Esophagus squamous epithelium (tissue), 4 donors: Measurements from ENCODE around the gene UBXN11.

Source experiments
- POLR2A ChIP-seq, 4 donors: fragments of 450-650 bp; IDR thresholded peaks; one replicate each; pipeline ENCODE4 v1.6.1; 2017; ENCODE audit warnings: antibody characterized with exemption in 4 of 4, mild to moderate bottlenecking in 4 of 4, moderate library complexity in 3 of 4
- TF ChIP-seq, protein P1 (sequence below), 6 experiments: fragments of 450-650 bp in 4 of 6; fragments of 200-600 bp in 2 of 6; sonication (generic) in 2 of 6; IDR thresholded peaks; one replicate each; pipeline ENCODE4 v1.5.1; 2016 to 2019; ENCODE audit warnings: antibody characterized with exemption in 6 of 6, mild to moderate bottlenecking in 4 of 6, moderate library complexity in 4 of 6

DNA sequence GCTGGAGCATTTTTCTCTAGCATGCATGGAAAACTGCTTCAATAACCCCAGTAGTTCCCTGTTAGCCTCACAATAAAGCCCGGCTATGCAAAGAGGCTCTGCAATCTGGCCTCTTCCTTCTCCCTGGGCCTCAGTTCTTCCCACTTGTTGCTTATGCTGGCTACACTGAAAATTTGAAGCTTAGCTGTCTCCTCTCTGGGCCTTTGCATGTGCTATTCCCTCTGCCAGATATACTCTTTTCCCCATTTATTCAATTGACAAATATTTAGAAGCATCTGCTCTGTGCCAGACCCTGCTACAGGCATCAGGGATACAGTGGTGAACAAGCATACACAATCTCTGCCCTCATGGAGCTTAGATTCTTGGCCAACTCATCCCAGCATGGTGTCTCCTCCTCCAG, 32.2 kb upstream of the UBXN11 start:
- TF ChIP-seq, protein P1, sequence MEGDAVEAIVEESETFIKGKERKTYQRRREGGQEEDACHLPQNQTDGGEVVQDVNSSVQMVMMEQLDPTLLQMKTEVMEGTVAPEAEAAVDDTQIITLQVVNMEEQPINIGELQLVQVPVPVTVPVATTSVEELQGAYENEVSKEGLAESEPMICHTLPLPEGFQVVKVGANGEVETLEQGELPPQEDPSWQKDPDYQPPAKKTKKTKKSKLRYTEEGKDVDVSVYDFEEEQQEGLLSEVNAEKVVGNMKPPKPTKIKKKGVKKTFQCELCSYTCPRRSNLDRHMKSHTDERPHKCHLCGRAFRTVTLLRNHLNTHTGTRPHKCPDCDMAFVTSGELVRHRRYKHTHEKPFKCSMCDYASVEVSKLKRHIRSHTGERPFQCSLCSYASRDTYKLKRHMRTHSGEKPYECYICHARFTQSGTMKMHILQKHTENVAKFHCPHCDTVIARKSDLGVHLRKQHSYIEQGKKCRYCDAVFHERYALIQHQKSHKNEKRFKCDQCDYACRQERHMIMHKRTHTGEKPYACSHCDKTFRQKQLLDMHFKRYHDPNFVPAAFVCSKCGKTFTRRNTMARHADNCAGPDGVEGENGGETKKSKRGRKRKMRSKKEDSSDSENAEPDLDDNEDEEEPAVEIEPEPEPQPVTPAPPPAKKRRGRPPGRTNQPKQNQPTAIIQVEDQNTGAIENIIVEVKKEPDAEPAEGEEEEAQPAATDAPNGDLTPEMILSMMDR (IDR thresholded peaks at IDR 0.05) = no peak
- TF ChIP-seq POLR2A (IDR thresholded peaks at IDR 0.05) = no peak
